CD4-positive, alpha-beta memory T cell (primary cell): ENCODE results near the gene THAP4. TPM values are rescaled to one million over a fixed set of nuclear protein-coding genes. Genes with fewer than 3 reads are reported as not detected.

ENCODE experiments used
- polyA plus RNA-seq, 2 donors: library from polyadenylated mRNA; unstranded; fragments of 300-500 nt; fragmentation: Illumina TruSeq; gene quantifications; one replicate each; pipeline ENCODE4 v1.2.3, GENCODE V29; 2021
- total RNA-seq, 2 experiments: library from RNA; stranded (reverse); gene quantifications; one replicate each; pipeline ENCODE4 v1.2.3, GENCODE V29; 2021

Gene THAP4
- total and polyA plus RNA-seq, 4 experiments from 2014 or later: 27.8 to 42.9 (median 29.9) TPM

Other genes with a start within 250 kb of the THAP4 start
- gene STK25, start 128.6 kb downstream of the THAP4 start, total RNA-seq: 100 to 1,000 TPM; 178 to 182 TPM
- gene STK25, start 128.6 kb downstream of the THAP4 start, polyA plus RNA-seq: 10 to 100 TPM; 88.6 to 88.7 TPM
- gene BOK, start 78.4 kb downstream of the THAP4 start, total RNA-seq: not detected
- not detected for gene BOK, start 78.4 kb downstream of the THAP4 start, polyA plus RNA-seq
- 10 to 100 TPM; 87.7 to 96.9 TPM for gene ATG4B, start 535 bp upstream of the THAP4 start, total RNA-seq
- 10 to 100 TPM; 49.2 to 58.4 TPM for gene ATG4B, start 535 bp upstream of the THAP4 start, polyA plus RNA-seq
- gene DTYMK, start 49.7 kb upstream of the THAP4 start, total RNA-seq: 10 to 100 TPM; 18.8 TPM
- gene DTYMK, start 49.7 kb upstream of the THAP4 start, polyA plus RNA-seq: 10 to 100 TPM; 29.4 to 50.3 TPM
- gene ING5, start 64.9 kb upstream of the THAP4 start, total RNA-seq: 10 to 100 TPM; 98.9 to 99.5 TPM
- 10 to 100 TPM; 19.3 to 31.7 TPM for gene ING5, start 64.9 kb upstream of the THAP4 start, polyA plus RNA-seq
- gene D2HGDH, start 97.5 kb upstream of the THAP4 start, total RNA-seq: 10 to 100 TPM; 48.7 to 53.9 TPM
- gene D2HGDH, start 97.5 kb upstream of the THAP4 start, polyA plus RNA-seq: 1 to 10 TPM in 1 of 2 donors, under 1 TPM in 1; 0.93 to 5.9 TPM
- under 1 TPM in 1 of 2 experiments, not detected in 1; 0.39 TPM for gene GAL3ST2, start 139.7 kb upstream of the THAP4 start, total RNA-seq
- gene GAL3ST2, start 139.7 kb upstream of the THAP4 start, polyA plus RNA-seq: under 1 TPM in 1 of 2 donors, not detected in 1; 0.14 TPM
- under 1 TPM in 1 of 2 experiments, not detected in 1; 0.14 TPM for gene NEU4, start 172.0 kb upstream of the THAP4 start, total RNA-seq
- gene NEU4, start 172.0 kb upstream of the THAP4 start, polyA plus RNA-seq: 1 to 10 TPM in 1 of 2 donors, not detected in 1; 1.3 TPM
- gene PDCD1, start 221.7 kb upstream of the THAP4 start, total RNA-seq: 1 to 10 TPM; 5.9 to 6.2 TPM
- 10 to 100 TPM in 1 of 2 donors, 1 to 10 TPM in 1; 5.2 to 12.4 TPM for gene PDCD1, start 221.7 kb upstream of the THAP4 start, polyA plus RNA-seq
- under 1 TPM in 1 of 2 experiments, not detected in 1; 0.28 TPM for gene RTP5, start 232.6 kb upstream of the THAP4 start, total RNA-seq
- gene RTP5, start 232.6 kb upstream of the THAP4 start, polyA plus RNA-seq: not detected